K562 (cell line): ENCODE measurements around the gene XPNPEP1. TPM values are rescaled to one million over a fixed set of nuclear protein-coding genes. Genes with fewer than 3 reads are reported as not detected.

Experiments
- ATAC-seq: fragments of 200-7000 bp; cut with Tn5 transposase; 3 replicates; pipeline ENCODE4 v1.9.1; 2020; ENCODE audit warnings: moderate library complexity
- BruUV-seq: library from RNA; stranded (reverse); fragments of 400-500 nt; replicated peaks from 2 replicates; lab custom pipeline; 2021; lab: Mats Ljungman, UMichigan
- CTCF ChIA-PET: fragments of 300-600 bp; formaldehyde crosslinking; extraction: SDS; loops from one replicate; lab custom pipeline; 2021; ENCODE audit warnings: low intra/inter-chr PET ratio; lab: Yijun Ruan, JAX
- POLR2A ChIA-PET: fragments of 300-600, 350-650 bp; sonication (Branson Sonifier 250); formaldehyde crosslinking; extraction: SDS; loops from one replicate; lab custom pipeline; 2021; ENCODE audit warnings: antibody characterized with exemption, inconsistent platforms; lab: Yijun Ruan, JAX
- DNase-seq, 4 experiments: peaks; one replicate each; pipeline versions ENCODE4 v3.0.0 to v3.0.0-alpha.2; 2011 to 2018; ENCODE audit warnings: low spot score in 3 of 4, mixed read lengths in 3 of 4; ENCODE audit errors: extremely low read depth in 1 of 4
- FAIRE-seq: peaks from 2 replicates; lab custom pipeline; 2011; peaks lifted over from hg19 to GRCh38; lab: Jason Lieb, UNC
- H2AFZ ChIP-seq: 2 replicates; pipeline ENCODE4 v1.6.0; 2011; ENCODE audit warnings: low read depth, low read length, control low read depth, inconsistent platforms
- H3K27ac ChIP-seq: fragments of 200-600 bp; 3 replicates; pipeline ENCODE4 v1.8.0; 2011; ENCODE audit warnings: low read depth, mild to moderate bottlenecking, control low read depth, inconsistent platforms, low read length, moderate library complexity, mixed read lengths; ENCODE audit errors: extremely low read depth
- H3K27me3 ChIP-seq, 2 experiments: fragments of 300-600 bp in 1 of 2; 2 replicates in 1 of 2; 3 replicates in 1 of 2; pipeline versions ENCODE4 v1.6.0 to v1.8.0; 2011; ENCODE audit warnings: inconsistent platforms in 2 of 2, low read length in 2 of 2, mild to moderate bottlenecking in 1 of 2, mixed read lengths in 1 of 2, moderate library complexity in 1 of 2; ENCODE audit not compliant: control insufficient read depth in 2 of 2, insufficient read depth in 2 of 2
- H3K36me3 ChIP-seq: fragments of 300-600 bp; 3 replicates; pipeline ENCODE4 v1.8.0; 2011; ENCODE audit warnings: mild to moderate bottlenecking, low read length, inconsistent platforms; ENCODE audit not compliant: control insufficient read depth, insufficient read depth
- H3K4me1 ChIP-seq, 2 experiments: fragments of 200-600 bp in 1 of 2; replicated peaks in 1 of 2; 2 replicates in 1 of 2; 3 replicates in 1 of 2; pipeline versions ENCODE4 v1.5.1 to v1.8.0; 2011; ENCODE audit warnings: inconsistent platforms in 2 of 2, low read length in 2 of 2, mild to moderate bottlenecking in 1 of 2, mixed read lengths in 1 of 2, moderate library complexity in 1 of 2; ENCODE audit not compliant: control insufficient read depth in 2 of 2, insufficient read depth in 2 of 2
- H3K4me2 ChIP-seq: 2 replicates; pipeline ENCODE4 v1.6.1; 2011; ENCODE audit warnings: low read length, control low read depth, inconsistent platforms, mixed read lengths; ENCODE audit not compliant: insufficient read depth
- H3K4me3 ChIP-seq: fragments of 200-600 bp; sonication (generic), shearing (Covaris generic); 2 replicates; pipeline ENCODE4 v1.5.1; 2016; ENCODE audit warnings: control low read depth, inconsistent platforms
- H3K79me2 ChIP-seq: fragments of 200-600 bp; 3 replicates; pipeline ENCODE4 v1.8.0; 2011; ENCODE audit warnings: low read length, inconsistent platforms; ENCODE audit not compliant: control insufficient read depth, insufficient read depth
- H3K9ac ChIP-seq, 2 experiments: 2 replicates each; pipeline versions ENCODE4 v1.6.0 to v1.6.1; 2011; ENCODE audit warnings: low read depth in 2 of 2, low read length in 2 of 2, control low read depth in 1 of 2, inconsistent platforms in 1 of 2, mild to moderate bottlenecking in 1 of 2, mixed read lengths in 1 of 2; ENCODE audit not compliant: insufficient read depth in 1 of 2
- H3K9me1 ChIP-seq: one replicate; pipeline ENCODE4 v1.6.0; 2011; ENCODE audit warnings: inconsistent platforms, mild to moderate bottlenecking, low read length, moderate library complexity; ENCODE audit not compliant: control insufficient read depth, insufficient read depth
- H3K9me3 ChIP-seq: replicated peaks from 2 replicates; pipeline ENCODE4 v1.5.1; 2011; ENCODE audit warnings: low read depth, low read length, inconsistent platforms; ENCODE audit not compliant: control insufficient read depth, insufficient read depth
- H4K20me1 ChIP-seq: replicated peaks from 2 replicates; pipeline ENCODE4 v1.6.1; 2011; ENCODE audit warnings: low read length, inconsistent platforms, mixed read lengths; ENCODE audit not compliant: control insufficient read depth, insufficient read depth
- ATF3 ChIP-seq, 2 experiments: fragments of 450-650 bp in 1 of 2; sonication (generic) in 1 of 2; formaldehyde crosslinking in 1 of 2; IDR thresholded peaks in 1 of 2; conservative IDR thresholded peaks in 1 of 2; 2 replicates each; pipeline versions ENCODE4 v1.6.1 to v1.8.1; 2016 to 2023; ENCODE audit warnings: mild to moderate bottlenecking in 2 of 2, moderate library complexity in 2 of 2, inconsistent platforms in 1 of 2, missing genetic modification reagents in 1 of 2
- SUPT5H ChIP-seq: fragments of 450-650 bp; IDR thresholded peaks from 2 replicates; pipeline ENCODE4 v1.6.1; 2016
- WGBS: fragments of 100-300 bp; shearing (Covaris generic); methylation state at CpG from one replicate; pipeline ENCODE4 v1.1.6; 2016; ENCODE audit warnings: low coverage, mixed read lengths; ENCODE audit not compliant: insufficient coverage; ENCODE audit errors: missing lambda C conversion rate; 5-methylcytosine and 5-hydroxymethylcytosine counted together
- in situ Hi-C: fragments of 300-500 bp; cut with MboI; formaldehyde crosslinking; loops from 4 replicates; pipeline ENCODE4 v1.15.0; 2018; ENCODE audit warnings: inconsistent platforms, mixed read lengths
- intact Hi-C: fragments of 100-400 bp; cut with micrococcal nuclease; formaldehyde crosslinking; loops from 2 replicates; pipeline ENCODE4 v1.14.2; 2022
- polyA plus RNA-seq, 8 experiments: library from polyadenylated mRNA; depleted of rRNA in 4 of 8; stranded (reverse) in 5 of 8; unstranded in 3 of 8; fragments of >200 nt; fragmentation: Nextera tagmentation in 2 of 8; fragmentation: Illumina TruSeq in 1 of 8; extraction: Ambion mirVana in 2 of 8; extraction: Trizol in 1 of 8; gene quantifications; 2 replicates each; pipeline versions ENCODE4 v1.2.1 to v1.2.3, GENCODE V29; 2011 to 2014; ENCODE audit warnings: inconsistent platforms in 1 of 8, missing spikeins in 1 of 8
- total RNA-seq, 7 experiments: library from RNA; depleted of rRNA in 6 of 7; stranded (reverse); fragments of >200 nt in 6 of 7; fragmentation: Illumina TruSeq in 2 of 7; extraction: Trizol in 2 of 7; gene quantifications; 2 replicates each; pipeline versions ENCODE4 v1.2.1 to v1.2.3, GENCODE V29; 2011 to 2021; ENCODE audit warnings: low replicate concordance in 1 of 7

The XPNPEP1 gene
- total and polyA plus RNA-seq, 9 of the 15 experiments (the other 6 are each of a cell fraction or from before 2014, with no cell fraction given) = 24.2 to 93.5 (median 40.1) TPM

GRCh38 chr10:109957092-109957797 is 33.9 kb upstream of the XPNPEP1 start:
- no peak overlapping the region for H3K27ac ChIP-seq
- H3K4me1 ChIP-seq = no peaks in the 10 kb centered on the region
- H3K4me3 ChIP-seq = no peak overlapping the region
- no peaks in the 10 kb centered on the region for H3K9me1 ChIP-seq
- peak; percentile 51 for FAIRE-seq
- WGBS = 67% methylated on average over 9 of the region's 9 CpGs
- no peak for DNase-seq
- CTCF ChIA-PET = no interaction called here
- in situ Hi-C loops = no loop called here
- BruUV-seq = no TSS peak
- H3K79me2 ChIP-seq = no peaks in the 10 kb centered on the region
- no peaks in the 10 kb centered on the region for H3K27me3 ChIP-seq
- no peak for ATAC-seq
- no peak overlapping the region; the same call in 1 of the 2 replicates for H3K4me2 ChIP-seq
- no peaks in the 10 kb centered on the region for H4K20me1 ChIP-seq
- POLR2A ChIA-PET = interaction anchor here (0.6 to 0.8 kb wide), 2 partner anchors 66 to 367 kb away, joined by 3 read pairs; no protein-coding TSS in a partner anchor
- no peaks in the 10 kb centered on the region for H3K9me3 ChIP-seq
- H2AFZ ChIP-seq = peak overlapping the region; percentile 82
- no peaks in the 10 kb centered on the region for H3K36me3 ChIP-seq
- intact Hi-C loops = loop anchor here (2.0 to 10.0 kb wide), 2 partner anchors 58 to 72 kb away; no protein-coding TSS in a partner anchor
- TF ChIP-seq ATF3 (IDR thresholded peaks at IDR 0.05) (0 out of 2 replicates have a peak, but pooled peaks have one; percentile 2), ATF3 (CRISPR knock-in tag; conservative IDR thresholded peaks at IDR 0.05) (no peak), SUPT5H (no peak)
- H3K9ac ChIP-seq = no peak overlapping the region
